ENCODE data around the gene ENTPD8. TPM values are rescaled to one million over a fixed set of nuclear protein-coding genes. Genes with fewer than 3 reads are reported as not detected.

ENTPD8 gene
- total and polyA plus RNA-seq, 4 donors: 0.08 to 0.45 (median 0.21) TPM

GRCh38 chr9:137389428-137389746, 51.8 kb downstream of the ENTPD8 start:
- WGBS, 2 donors: 87 to 97% methylated on average over 13 of the region's 13 CpGs
- peak overlapping the region in 1 of 2 donors; percentile 82 for H3K27ac ChIP-seq (ENCODE audit: low read depth in 1 of 2, low read length in 1 of 2)
- TF ChIP-seq, protein P1, sequence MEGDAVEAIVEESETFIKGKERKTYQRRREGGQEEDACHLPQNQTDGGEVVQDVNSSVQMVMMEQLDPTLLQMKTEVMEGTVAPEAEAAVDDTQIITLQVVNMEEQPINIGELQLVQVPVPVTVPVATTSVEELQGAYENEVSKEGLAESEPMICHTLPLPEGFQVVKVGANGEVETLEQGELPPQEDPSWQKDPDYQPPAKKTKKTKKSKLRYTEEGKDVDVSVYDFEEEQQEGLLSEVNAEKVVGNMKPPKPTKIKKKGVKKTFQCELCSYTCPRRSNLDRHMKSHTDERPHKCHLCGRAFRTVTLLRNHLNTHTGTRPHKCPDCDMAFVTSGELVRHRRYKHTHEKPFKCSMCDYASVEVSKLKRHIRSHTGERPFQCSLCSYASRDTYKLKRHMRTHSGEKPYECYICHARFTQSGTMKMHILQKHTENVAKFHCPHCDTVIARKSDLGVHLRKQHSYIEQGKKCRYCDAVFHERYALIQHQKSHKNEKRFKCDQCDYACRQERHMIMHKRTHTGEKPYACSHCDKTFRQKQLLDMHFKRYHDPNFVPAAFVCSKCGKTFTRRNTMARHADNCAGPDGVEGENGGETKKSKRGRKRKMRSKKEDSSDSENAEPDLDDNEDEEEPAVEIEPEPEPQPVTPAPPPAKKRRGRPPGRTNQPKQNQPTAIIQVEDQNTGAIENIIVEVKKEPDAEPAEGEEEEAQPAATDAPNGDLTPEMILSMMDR (IDR thresholded peaks at IDR 0.05; ENCODE audit: control extremely low read depth, extremely low read depth): no peak
- H3K36me3 ChIP-seq (ENCODE audit: control insufficient read depth in 4 of 4, insufficient read depth in 4 of 4, low read length in 4 of 4): peaks cover 0 to 20% (median 0%) of the 10 kb centered on the region in 4 donors
- H3K9ac ChIP-seq (ENCODE audit: insufficient read depth in 1 of 2, low read length in 2 of 2): no peak overlapping the region
- no peaks in the 10 kb centered on the region for H3K27me3 ChIP-seq (ENCODE audit: control insufficient read depth in 3 of 3, insufficient read depth in 3 of 3, low read length in 2 of 3)
- ATAC-seq (ENCODE audit: insufficient read depth, low FRiP score): no peak
- H3K4me1 ChIP-seq (ENCODE audit: control insufficient read depth in 5 of 5, insufficient read depth in 5 of 5, low read length in 5 of 5): peaks cover 0 to 15% (median 0%) of the 10 kb centered on the region in 5 donors
- H3K4me3 ChIP-seq: no peak overlapping the region
- no peak for DNase-seq
- H3K9me3 ChIP-seq (ENCODE audit: control insufficient read depth in 4 of 4, insufficient read depth in 3 of 4, low read length in 3 of 4): no peaks in the 10 kb centered on the region

DNA sequence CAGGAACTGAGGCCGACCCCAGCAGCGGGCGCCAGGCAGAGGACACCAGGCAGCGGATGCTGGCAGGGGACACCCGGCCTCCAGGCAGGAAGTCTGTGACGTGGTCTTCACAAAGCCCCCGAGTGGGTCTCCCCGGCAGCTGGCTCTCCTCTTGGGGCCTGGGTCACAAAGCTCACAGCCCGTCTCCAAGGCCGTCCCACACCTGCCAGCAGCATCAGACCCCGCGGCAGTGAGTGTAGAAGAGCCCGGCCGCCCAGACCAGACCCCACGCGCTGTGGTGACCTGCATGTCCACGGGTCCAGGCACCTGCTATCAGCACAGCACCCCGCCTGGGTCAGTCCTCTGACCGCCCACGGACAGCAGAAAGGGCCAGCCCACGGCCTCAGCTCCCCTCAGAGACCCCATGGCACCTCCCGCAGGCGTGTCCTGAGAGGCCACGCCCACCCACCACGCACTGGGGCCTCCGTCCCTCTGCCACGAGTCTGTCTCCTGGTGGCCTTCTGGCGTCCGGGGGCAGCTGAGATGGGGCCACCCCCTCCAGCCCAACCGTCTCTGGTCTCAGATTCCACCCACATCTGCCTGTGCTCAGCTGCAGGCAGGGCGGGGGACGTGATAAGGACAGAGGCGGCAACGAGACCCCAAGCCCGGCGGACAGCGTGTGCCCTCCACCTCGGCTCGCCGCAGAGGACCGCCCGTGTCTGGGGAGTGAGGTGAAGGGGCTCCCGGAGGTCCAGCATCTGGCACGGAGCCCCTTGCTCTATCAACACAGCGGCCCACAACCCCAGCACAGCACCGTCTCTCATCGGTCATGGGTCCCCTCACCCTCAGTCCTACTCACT, 52.3 kb downstream of the ENTPD8 start:
- peaks cover 0 to 20% (median 0%) of the 10 kb centered on the region in 4 donors for H3K36me3 ChIP-seq (ENCODE audit: control insufficient read depth in 4 of 4, insufficient read depth in 4 of 4, low read length in 4 of 4)
- no peak overlapping the region for H3K4me3 ChIP-seq
- no peak overlapping the region for H3K9ac ChIP-seq (ENCODE audit: insufficient read depth in 1 of 2, low read length in 2 of 2)
- H3K27ac ChIP-seq (ENCODE audit: low read depth in 1 of 2, low read length in 1 of 2): peak overlapping the region in 1 of 2 donors; percentile 82
- ATAC-seq (ENCODE audit: insufficient read depth, low FRiP score): no peak
- TF ChIP-seq, protein P1 (IDR thresholded peaks at IDR 0.05; ENCODE audit: control extremely low read depth, extremely low read depth): no peak
- H3K4me1 ChIP-seq (ENCODE audit: control insufficient read depth in 5 of 5, insufficient read depth in 5 of 5, low read length in 5 of 5): peaks cover 0 to 15% (median 0%) of the 10 kb centered on the region in 5 donors
- no peaks in the 10 kb centered on the region for H3K27me3 ChIP-seq (ENCODE audit: control insufficient read depth in 3 of 3, insufficient read depth in 3 of 3, low read length in 2 of 3)
- WGBS, 2 donors: 77 to 83% methylated on average over 46 to 47 of the region's 47 CpGs
- DNase-seq: no peak
- H3K9me3 ChIP-seq (ENCODE audit: control insufficient read depth in 4 of 4, insufficient read depth in 3 of 4, low read length in 3 of 4): no peaks in the 10 kb centered on the region

DNA sequence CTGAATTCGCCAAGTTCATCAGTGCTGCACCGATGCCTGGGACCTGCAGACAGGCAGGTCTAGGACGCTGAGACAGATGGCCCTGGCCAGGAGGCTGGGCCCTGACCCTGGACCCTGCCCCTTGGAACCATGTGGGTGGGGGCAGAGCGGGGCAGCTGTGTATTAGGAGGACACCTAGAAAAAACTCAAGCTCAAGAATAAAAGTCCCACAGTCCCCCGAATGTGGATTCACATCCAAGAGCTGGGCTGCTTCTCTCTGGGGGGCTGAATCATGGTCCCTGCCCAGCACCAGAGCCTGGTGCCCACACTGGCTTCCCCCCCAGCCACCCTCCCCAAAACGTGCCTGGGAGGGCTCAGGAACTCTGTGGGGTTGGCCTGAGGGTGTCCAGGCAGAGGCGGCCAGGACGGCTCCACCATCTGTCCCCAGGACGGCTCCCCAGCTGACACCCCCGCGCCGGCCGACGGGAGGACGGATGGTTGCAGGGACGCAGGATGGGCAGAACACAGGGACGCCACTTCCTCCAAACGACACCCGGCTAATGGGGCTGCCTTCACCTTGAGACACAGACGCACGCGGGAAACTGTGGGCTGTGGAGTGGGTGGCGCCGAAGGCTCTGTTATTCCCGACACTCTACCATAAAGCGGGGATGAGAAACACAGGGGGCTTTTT, 53.1 kb downstream of the ENTPD8 start:
- DNase-seq (no peak), ATAC-seq (ENCODE audit: insufficient read depth, low FRiP score) (no peak)
- 71 to 78% methylated on average over 26 of the region's 26 CpGs for WGBS, 2 donors
- Histone ChIP-seq H3K9ac (ENCODE audit: insufficient read depth in 1 of 2, low read length in 2 of 2) (no peak overlapping the region), H3K4me3 (no peak overlapping the region), H3K27me3 (ENCODE audit: control insufficient read depth in 3 of 3, insufficient read depth in 3 of 3, low read length in 2 of 3) (no peaks in the 10 kb centered on the region), H3K27ac (ENCODE audit: low read depth in 1 of 2, low read length in 1 of 2) (peak overlapping the region; percentile 62 to 82), H3K4me1 (ENCODE audit: control insufficient read depth in 5 of 5, insufficient read depth in 5 of 5, low read length in 5 of 5) (peaks cover 0 to 17% (median 4%) of the 10 kb centered on the region in 5 donors), H3K36me3 (ENCODE audit: control insufficient read depth in 4 of 4, insufficient read depth in 4 of 4, low read length in 4 of 4) (peaks cover 0 to 14% (median 0%) of the 10 kb centered on the region in 4 donors), H3K9me3 (ENCODE audit: control insufficient read depth in 4 of 4, insufficient read depth in 3 of 4, low read length in 3 of 4) (no peaks in the 10 kb centered on the region)
- TF ChIP-seq, protein P1 (IDR thresholded peaks at IDR 0.05; ENCODE audit: control extremely low read depth, extremely low read depth): no peak

All from lung (tissue), 12 donors.